ENCODE results near the gene KCNH1.

- TF ChIP-seq, protein P1, sequence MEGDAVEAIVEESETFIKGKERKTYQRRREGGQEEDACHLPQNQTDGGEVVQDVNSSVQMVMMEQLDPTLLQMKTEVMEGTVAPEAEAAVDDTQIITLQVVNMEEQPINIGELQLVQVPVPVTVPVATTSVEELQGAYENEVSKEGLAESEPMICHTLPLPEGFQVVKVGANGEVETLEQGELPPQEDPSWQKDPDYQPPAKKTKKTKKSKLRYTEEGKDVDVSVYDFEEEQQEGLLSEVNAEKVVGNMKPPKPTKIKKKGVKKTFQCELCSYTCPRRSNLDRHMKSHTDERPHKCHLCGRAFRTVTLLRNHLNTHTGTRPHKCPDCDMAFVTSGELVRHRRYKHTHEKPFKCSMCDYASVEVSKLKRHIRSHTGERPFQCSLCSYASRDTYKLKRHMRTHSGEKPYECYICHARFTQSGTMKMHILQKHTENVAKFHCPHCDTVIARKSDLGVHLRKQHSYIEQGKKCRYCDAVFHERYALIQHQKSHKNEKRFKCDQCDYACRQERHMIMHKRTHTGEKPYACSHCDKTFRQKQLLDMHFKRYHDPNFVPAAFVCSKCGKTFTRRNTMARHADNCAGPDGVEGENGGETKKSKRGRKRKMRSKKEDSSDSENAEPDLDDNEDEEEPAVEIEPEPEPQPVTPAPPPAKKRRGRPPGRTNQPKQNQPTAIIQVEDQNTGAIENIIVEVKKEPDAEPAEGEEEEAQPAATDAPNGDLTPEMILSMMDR (IDR thresholded peaks at IDR 0.05; ENCODE audit: low read depth, low read length, missing input control), result no peak
- TF ChIP-seq RXRA (IDR thresholded peaks at IDR 0.05) (no peak), SP1 (IDR thresholded peaks at IDR 0.05) (no peak), GABPA (IDR thresholded peaks at IDR 0.05 in 1 of 2, conservative IDR thresholded peaks at IDR 0.05 in 1 of 2) (no peak), TAF1 (conservative IDR thresholded peaks at IDR 0.05) (no peak), RAD21 (IDR thresholded peaks at IDR 0.05) (no peak), FOXA1 (IDR thresholded peaks at IDR 0.05) (no peak), JUND (IDR thresholded peaks at IDR 0.05) (no peak)
- TF ChIP-seq, protein P2, sequence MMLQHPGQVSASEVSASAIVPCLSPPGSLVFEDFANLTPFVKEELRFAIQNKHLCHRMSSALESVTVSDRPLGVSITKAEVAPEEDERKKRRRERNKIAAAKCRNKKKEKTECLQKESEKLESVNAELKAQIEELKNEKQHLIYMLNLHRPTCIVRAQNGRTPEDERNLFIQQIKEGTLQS (IDR thresholded peaks at IDR 0.05), result no peak
- TF ChIP-seq, protein P3, sequence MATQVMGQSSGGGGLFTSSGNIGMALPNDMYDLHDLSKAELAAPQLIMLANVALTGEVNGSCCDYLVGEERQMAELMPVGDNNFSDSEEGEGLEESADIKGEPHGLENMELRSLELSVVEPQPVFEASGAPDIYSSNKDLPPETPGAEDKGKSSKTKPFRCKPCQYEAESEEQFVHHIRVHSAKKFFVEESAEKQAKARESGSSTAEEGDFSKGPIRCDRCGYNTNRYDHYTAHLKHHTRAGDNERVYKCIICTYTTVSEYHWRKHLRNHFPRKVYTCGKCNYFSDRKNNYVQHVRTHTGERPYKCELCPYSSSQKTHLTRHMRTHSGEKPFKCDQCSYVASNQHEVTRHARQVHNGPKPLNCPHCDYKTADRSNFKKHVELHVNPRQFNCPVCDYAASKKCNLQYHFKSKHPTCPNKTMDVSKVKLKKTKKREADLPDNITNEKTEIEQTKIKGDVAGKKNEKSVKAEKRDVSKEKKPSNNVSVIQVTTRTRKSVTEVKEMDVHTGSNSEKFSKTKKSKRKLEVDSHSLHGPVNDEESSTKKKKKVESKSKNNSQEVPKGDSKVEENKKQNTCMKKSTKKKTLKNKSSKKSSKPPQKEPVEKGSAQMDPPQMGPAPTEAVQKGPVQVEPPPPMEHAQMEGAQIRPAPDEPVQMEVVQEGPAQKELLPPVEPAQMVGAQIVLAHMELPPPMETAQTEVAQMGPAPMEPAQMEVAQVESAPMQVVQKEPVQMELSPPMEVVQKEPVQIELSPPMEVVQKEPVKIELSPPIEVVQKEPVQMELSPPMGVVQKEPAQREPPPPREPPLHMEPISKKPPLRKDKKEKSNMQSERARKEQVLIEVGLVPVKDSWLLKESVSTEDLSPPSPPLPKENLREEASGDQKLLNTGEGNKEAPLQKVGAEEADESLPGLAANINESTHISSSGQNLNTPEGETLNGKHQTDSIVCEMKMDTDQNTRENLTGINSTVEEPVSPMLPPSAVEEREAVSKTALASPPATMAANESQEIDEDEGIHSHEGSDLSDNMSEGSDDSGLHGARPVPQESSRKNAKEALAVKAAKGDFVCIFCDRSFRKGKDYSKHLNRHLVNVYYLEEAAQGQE (IDR thresholded peaks at IDR 0.05), result no peak
Observed at GRCh38 chr1:210683403-210684047, 450.4 kb downstream of the KCNH1 start.
